NCI-H187 treated with DMSO at 0.1 percent for 48 hours (cell line): ENCODE measurements around the gene PLOD3.

Experiments
- DNase-seq: peaks from one replicate; lab custom pipeline; 2025; lab: John Stamatoyannopoulos, UW

The PLOD3 gene

DNA sequence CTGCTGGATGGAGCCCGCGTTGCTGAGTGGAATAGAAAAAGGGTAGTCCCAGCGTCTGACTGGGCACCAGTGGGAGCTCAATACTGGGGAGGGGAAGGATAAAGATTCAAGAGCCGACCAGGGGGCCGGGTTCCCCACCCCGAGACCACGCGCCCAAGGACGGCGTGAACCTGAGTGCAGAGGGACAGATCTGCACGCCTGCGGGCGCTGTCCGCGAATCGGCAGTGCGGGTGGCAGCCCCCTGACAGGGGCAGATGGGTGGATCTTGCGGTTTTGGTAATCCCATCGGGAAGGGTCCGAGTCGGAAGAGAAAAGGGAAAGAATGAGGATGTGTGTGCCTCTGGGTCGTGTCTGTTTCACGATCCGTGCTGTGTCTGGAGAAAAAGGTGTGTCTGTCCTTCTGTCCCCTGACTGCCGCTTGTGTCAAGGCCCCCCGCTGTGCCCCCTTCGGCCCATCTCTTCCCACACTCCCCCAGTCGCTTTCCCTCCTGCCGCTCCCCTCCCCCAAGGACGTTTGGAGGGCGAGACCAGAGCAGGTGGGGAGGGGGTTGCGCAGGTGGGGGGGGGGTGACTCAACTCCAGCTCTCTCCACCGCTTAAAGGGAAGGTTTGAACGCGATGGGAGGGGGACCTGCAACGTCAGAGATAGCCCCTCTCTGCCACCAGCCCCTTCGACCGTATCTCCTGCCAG, 51.3 kb downstream of the PLOD3 start:
- no peak for DNase-seq

- DNase-seq: peak; percentile 73
These were observed 52.1 kb downstream of the PLOD3 start, which contains the start of gene VGF for GRCh38 chr7:101165075-101165957. Gene VGF, minus strand, starts transcription at chr7:101165569. Its CDS starts 726 bp downstream, at chr7:101164843.

DNA sequence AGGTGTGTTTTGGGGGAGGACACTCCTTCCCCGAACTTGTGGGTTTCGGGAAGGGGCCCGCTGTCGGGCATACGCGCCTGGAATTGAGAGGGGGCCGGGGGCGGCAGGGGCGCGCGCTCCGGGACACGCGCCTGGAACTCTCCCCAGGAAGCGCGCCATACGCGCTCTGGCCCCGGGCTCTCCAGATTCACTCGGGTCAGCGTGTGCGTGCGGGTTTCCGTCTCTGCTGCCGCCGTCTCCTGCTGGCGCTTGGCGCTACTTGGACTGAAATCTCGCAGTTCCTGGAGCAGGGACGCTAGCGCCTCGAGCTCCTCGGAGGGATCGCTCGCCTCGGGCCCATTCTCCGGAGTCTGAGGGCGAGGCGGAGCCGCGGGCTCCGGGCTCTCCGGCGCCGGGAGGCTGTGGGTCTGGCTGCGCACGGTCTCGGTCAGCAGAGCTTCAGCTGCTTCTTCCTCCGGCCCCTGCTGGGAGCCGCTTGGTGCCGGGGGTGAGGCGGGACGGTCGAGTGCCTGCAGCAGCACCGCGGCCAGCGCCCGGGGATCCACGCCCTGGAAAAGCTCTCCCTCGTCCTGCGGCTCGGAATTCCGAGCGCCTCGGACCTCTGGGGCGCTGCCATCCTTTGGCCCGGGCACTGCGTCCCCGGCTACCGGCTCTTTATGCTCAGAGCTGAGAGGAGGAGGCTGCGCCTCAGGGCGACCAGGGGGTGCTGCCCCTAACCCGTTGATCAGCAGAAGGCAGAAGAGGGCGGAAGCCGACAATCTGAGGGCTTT, 53.1 kb downstream of the PLOD3 start:
- DNase-seq: no peak

DNA sequence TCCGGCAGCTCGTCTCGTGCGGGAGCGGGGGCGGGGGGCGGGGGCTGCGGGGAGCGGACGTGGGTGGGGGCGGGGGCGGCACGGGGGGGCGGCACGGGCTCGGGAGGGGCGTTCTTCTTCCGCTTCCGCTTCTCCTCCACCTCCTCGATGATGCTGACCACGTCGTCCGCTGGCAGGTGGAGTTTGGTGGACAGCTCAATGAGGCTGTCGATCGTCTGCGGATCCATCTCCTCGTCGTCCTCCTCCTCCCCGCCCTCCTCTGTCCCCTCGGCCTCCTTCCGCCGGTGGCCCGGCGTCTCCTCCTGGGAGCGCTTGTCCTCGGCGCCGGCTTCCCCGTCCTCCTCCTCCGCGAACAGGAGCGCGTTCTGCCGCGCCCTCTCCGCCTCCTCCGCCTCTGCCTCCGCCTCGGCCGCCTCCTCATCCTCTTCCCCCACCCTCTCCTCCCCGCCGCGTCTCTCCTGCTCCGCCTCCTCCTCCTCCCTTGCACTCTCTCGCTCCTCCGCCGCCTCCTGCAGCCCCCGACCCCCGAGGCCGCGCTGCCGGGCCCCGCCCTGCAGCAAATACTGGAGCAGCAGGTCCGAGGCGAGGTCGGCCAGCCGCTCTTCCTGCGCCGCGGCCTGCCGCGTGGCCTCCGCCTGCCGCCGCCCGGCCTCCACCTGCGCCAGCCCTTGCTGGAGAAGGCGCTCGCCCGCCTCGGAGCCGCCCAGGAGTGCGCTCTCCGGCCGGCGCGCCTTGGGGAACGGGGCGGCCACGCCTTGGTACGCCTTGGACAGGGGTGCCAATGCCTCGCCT, 53.9 kb downstream of the PLOD3 start:
- no peak for DNase-seq

DNA sequence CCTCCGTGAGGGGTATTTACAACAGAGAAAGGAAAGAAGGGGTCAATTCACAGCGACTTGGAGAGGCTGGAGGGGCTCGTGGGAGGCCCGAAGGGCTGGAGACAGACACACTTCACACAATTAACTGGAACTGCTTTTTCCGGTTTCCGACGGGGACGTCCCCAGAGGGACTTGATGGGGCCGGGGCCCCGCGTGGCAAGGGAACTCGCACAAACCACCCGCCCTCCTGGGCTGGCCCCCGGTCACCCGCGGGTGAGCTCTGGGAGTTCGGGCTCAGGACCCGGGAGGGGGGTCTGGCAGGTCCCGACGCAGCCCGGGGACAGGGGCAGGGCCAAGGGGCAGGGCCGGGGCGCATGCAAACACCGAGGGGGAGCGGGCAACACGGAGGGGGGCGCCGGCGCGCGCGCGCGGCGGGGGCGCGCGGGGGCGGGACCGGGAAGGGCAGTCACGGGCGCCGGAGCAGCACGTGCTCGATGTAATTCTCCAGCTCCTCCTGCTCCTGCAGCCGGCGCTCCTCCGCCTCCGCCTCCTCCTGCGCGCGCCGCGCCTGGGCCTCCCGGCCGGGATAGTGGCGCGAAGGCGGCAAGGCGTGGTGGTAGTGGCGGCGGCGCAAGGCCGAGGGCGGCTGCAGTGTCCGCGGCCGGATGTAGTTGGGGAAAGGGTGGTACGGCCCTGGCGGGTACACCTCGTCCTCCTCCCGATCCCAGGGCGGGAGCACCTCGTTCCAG, 54.7 kb downstream of the PLOD3 start:
- no peak for DNase-seq

- DNase-seq: no peak
These were observed 55.5 kb downstream of the PLOD3 start for GRCh38 chr7:101161692-101162471.

DNA sequence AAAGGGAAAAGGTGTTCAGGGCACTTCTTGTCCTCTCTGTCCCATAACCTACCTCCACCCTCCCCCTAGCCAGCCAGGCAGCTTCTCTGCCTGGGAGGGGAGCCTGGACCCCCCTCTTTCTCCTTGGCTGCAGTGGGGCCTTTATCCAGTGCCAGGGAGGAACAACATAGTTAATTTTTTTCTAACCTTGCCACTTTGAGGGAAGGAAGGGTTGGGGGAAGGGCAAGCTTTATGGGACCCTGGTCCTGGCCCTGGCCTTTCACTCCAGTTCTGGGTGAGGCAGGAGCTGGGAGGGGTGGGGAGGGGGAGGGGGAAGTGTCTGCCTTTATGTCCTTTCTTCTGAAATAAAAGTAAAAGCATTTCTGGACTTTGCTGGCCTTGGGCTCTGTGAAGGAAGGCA, 56.5 kb downstream of the PLOD3 start:
- no peak for DNase-seq

GRCh38 chr7:101159696-101160674, 57.4 kb downstream of the PLOD3 start:
- DNase-seq: no peak

DNA sequence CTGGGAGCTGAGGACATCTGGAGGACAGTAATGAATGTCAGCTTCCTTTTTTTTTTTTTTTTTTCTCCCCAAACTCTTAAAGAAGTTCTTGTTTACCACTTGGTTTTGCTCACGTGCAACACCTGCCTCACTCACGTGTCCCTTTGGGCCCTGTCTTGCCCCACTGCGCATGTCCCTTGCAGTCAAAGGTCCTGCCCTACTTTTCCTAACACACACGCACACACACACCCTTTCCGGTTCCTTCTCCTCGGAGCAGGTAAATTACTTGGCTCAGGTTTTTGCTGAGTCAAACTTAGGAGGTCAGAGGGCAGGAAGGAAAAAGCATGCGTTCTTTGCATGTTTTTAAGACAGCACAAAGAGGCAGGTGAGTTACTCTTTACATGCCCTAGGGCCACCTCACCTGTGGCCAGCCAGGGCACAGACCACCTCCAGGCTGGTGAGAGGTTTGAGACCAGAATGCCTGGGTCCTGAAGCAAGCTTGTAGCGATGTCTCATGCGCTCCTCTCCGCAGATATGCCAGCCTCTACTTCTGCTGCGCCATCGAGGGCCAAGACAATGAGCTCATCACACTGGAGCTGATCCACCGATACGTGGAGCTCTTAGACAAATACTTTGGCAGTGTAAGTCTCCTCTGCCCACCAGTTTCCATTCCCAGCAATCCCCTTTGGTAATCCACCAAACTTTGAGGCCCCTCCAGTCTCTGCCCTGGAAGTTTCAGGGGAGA, 60.4 kb downstream of the PLOD3 start:
- no peak for DNase-seq

- no peak for DNase-seq
These were observed 61.1 kb downstream of the PLOD3 start for GRCh38 chr7:101156277-101156676.
